Nephron progenitor cell (in vitro differentiated cells): ENCODE measurements around the gene LDLRAD4.

Experiments used
- DNase-seq: peaks from one replicate; pipeline ENCODE4 v3.0.0; 2021
- H3K27ac Mint-ChIP-seq: 2 replicates; pipeline ENCODE4 v1.8.0; 2021; ENCODE audit warnings: mild to moderate bottlenecking, moderate library complexity, mixed read lengths
- H3K27me3 Mint-ChIP-seq: 2 replicates; pipeline ENCODE4 v1.8.0; 2021; ENCODE audit warnings: mild to moderate bottlenecking, low read depth, mixed read lengths; ENCODE audit not compliant: poor library complexity
- H3K36me3 Mint-ChIP-seq: 2 replicates; pipeline ENCODE4 v1.8.0; 2021; ENCODE audit warnings: low read depth, mixed read lengths
- H3K4me1 Mint-ChIP-seq: 2 replicates; pipeline ENCODE4 v1.8.0; 2021; ENCODE audit warnings: mixed read lengths
- H3K4me3 Mint-ChIP-seq: 2 replicates; pipeline ENCODE4 v1.8.0; 2021; ENCODE audit warnings: mild to moderate bottlenecking, moderate library complexity, mixed read lengths
- H3K9me3 Mint-ChIP-seq: 2 replicates; pipeline ENCODE4 v1.8.0; 2021; ENCODE audit warnings: mild to moderate bottlenecking, moderate library complexity, mixed read lengths
- TF ChIP-seq, protein P1 (sequence below): fragments of 200-600 bp; sonication (generic); IDR thresholded peaks from 2 replicates; pipeline ENCODE4 v1.5.0; 2021; ENCODE audit warnings: antibody characterized with exemption

LDLRAD4 gene

DNA sequence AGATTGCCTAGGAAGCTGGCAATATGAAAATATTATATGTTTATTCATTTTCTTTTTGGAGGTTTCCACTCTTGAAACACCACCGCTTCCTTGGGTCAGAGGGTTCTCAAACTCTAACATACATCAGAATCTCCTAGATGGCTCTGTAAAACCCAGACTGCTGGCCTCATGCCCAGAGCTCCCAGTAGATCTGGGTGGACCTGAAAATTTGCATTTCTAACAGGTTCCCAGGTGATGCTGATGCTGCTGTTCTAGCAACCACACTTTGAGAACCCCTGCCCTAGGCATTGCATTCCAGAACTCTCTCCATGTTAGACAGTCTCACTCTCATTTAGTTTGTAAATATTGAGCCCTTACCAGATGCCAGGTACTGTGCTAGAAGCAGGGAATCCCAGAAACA is 368.4 kb downstream of the LDLRAD4 start:
- H3K36me3 Mint-ChIP-seq = no peaks in the 10 kb centered on the region
- H3K9me3 Mint-ChIP-seq = no peaks in the 10 kb centered on the region
- H3K4me3 Mint-ChIP-seq = no peak overlapping the region
- no peak for DNase-seq
- TF ChIP-seq, protein P1, sequence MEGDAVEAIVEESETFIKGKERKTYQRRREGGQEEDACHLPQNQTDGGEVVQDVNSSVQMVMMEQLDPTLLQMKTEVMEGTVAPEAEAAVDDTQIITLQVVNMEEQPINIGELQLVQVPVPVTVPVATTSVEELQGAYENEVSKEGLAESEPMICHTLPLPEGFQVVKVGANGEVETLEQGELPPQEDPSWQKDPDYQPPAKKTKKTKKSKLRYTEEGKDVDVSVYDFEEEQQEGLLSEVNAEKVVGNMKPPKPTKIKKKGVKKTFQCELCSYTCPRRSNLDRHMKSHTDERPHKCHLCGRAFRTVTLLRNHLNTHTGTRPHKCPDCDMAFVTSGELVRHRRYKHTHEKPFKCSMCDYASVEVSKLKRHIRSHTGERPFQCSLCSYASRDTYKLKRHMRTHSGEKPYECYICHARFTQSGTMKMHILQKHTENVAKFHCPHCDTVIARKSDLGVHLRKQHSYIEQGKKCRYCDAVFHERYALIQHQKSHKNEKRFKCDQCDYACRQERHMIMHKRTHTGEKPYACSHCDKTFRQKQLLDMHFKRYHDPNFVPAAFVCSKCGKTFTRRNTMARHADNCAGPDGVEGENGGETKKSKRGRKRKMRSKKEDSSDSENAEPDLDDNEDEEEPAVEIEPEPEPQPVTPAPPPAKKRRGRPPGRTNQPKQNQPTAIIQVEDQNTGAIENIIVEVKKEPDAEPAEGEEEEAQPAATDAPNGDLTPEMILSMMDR = no peak
- H3K4me1 Mint-ChIP-seq = no peaks in the 10 kb centered on the region
- H3K27ac Mint-ChIP-seq = no peak overlapping the region
- peaks cover 5% of the 10 kb centered on the region for H3K27me3 Mint-ChIP-seq

DNA sequence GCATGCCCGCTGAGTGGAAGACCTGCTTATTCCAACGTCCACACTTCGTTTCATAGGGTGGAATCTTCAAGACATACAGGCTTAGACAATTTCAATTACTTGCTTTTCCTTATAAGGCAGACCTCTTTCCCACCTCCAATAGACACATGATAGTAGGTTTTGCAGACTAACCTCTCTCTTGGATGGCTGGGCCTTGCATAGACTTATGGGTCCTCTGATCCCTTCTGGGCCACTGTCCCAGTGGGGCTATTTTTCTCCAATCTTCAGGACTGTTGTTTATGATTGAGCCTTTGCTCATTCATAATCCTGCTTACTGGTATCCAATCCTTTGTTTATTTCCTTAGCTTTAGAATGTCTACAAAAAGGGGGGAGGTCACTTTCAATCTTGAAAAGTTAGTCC is 368.9 kb downstream of the LDLRAD4 start:
- H3K9me3 Mint-ChIP-seq = no peaks in the 10 kb centered on the region
- no peaks in the 10 kb centered on the region for H3K4me1 Mint-ChIP-seq
- H3K27ac Mint-ChIP-seq = no peak overlapping the region
- H3K36me3 Mint-ChIP-seq = no peaks in the 10 kb centered on the region
- H3K27me3 Mint-ChIP-seq = peaks cover 5% of the 10 kb centered on the region
- TF ChIP-seq, protein P1 = no peak
- no peak for DNase-seq
- H3K4me3 Mint-ChIP-seq = no peak overlapping the region

DNA sequence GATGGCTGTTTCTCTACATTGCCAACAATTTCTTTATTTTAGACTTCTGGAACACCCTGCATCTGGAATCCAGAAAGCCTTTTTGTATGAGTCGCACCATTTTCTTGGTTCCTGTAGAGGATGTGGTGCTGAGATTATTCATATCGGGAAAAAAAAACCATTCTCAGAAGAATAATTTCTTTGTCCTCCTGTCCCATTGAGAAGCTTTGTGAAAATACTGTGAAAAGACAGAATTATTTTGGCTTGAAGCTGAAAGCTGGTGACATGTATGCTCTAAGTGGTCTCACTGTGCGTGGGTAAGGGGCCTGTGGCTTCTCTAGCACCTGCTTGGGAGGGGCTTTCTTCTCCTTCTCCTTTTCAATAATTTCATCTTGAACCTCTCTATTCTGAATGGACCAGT is 369.4 kb downstream of the LDLRAD4 start:
- Mint-ChIP-seq H3K9me3 (no peaks in the 10 kb centered on the region), H3K4me3 (no peak overlapping the region), H3K36me3 (no peaks in the 10 kb centered on the region), H3K27me3 (peaks cover 5% of the 10 kb centered on the region), H3K4me1 (no peaks in the 10 kb centered on the region), H3K27ac (no peak overlapping the region)
- no peak for DNase-seq
- TF ChIP-seq, protein P1 = no peak

DNA sequence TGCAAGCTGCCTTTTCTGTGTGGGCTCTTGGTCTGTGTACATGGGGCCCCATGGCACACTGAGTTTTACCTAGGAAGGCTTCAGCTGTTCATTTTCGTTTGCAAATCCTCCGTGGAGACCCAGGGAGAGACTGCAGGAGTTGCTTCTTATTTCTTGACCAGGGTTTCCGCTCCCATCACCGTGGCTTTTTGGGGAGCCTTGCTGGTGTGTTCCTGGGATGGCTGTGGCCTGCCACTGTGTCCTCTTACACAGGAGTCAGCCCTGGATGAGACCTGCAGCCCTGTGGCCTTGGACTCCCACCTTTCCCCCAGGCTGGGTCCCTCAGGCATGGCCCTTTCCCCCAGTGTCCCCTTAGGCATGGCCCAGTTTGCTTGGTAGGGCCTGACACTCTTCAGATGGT is 370.8 kb downstream of the LDLRAD4 start:
- no peak overlapping the region for H3K4me3 Mint-ChIP-seq
- no peaks in the 10 kb centered on the region for H3K36me3 Mint-ChIP-seq
- TF ChIP-seq, protein P1 = no peak
- no peak overlapping the region for H3K27ac Mint-ChIP-seq
- peaks cover 10% of the 10 kb centered on the region for H3K27me3 Mint-ChIP-seq
- DNase-seq = no peak
- no peaks in the 10 kb centered on the region for H3K9me3 Mint-ChIP-seq
- no peaks in the 10 kb centered on the region for H3K4me1 Mint-ChIP-seq

DNA sequence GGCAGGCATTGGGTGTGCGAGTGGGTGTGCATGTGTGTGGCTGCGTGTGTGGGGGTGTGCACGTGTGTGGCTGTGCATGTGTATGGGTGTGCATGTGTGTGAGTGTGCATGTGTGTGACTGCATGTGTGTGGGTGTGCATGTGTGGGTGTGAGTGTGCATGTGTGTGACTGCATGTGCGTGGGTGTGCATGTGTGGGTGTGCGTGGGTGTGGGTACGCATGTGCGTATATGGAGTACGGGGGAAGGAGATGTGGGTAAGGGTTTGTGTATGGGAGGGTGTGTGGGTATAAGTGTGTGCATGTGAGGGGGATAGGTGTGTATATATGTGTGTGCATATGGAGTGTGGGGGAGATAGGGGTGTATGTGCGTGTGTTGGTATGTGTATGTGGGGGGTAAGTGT is 371.4 kb downstream of the LDLRAD4 start:
- TF ChIP-seq, protein P1 = no peak
- Mint-ChIP-seq H3K27me3 (peaks cover 11% of the 10 kb centered on the region), H3K4me3 (no peak overlapping the region), H3K36me3 (no peaks in the 10 kb centered on the region), H3K4me1 (no peaks in the 10 kb centered on the region), H3K27ac (no peak overlapping the region), H3K9me3 (peaks cover 2% of the 10 kb centered on the region)
- DNase-seq = no peak

DNA sequence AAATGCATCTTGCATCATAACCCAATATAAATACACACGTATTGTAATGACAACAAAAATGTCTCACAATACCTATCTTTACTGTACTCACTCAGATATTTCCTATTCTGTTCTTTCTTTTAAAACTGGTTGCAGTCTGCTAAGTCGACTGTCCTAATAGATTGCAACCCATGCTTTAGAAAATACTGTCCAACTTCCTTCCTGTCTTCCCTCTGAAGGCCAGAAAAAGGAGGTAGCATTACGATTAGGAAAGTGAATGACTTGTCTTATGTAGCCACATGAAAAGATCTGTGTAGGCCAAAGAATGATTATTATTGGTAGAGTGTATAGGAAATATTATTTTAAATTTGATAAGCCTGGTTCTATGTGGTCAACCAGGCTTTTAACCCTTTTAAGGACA is 373.7 kb downstream of the LDLRAD4 start:
- DNase-seq = no peak
- peaks cover 10% of the 10 kb centered on the region for H3K27me3 Mint-ChIP-seq
- H3K9me3 Mint-ChIP-seq = peaks cover 25% of the 10 kb centered on the region
- no peak overlapping the region for H3K4me3 Mint-ChIP-seq
- no peaks in the 10 kb centered on the region for H3K4me1 Mint-ChIP-seq
- TF ChIP-seq, protein P1 = no peak
- no peaks in the 10 kb centered on the region for H3K36me3 Mint-ChIP-seq
- H3K27ac Mint-ChIP-seq = no peak overlapping the region
